ENCODE data around the gene CAMSAP2.
"Not testable (repeated sequence)": the region's sequence is repeated elsewhere in the genome, so short reads cannot be mapped to it uniquely, and the experiment has no call there.

The CAMSAP2 gene

DNA sequence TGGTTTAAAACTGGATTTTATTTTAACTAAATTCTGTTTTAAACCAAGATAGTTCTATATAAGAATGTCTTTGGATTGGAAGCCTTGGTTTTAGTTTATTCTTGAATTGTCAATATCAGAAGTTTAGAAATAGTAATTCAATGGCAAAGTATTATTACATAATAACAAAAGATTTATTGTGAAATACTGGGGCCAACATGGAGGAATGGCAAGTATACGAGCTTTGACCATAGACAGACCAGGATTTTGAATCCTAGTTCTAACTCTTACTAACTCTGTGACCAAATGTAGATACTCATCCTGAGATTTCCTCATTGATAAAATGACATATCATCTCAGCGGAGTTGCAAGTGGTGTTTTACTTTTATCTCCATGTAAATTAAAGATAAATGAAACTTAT is 63.3 kb downstream of the CAMSAP2 start:
- H3K36me3 ChIP-seq (ENCODE audit: control insufficient read depth, insufficient read depth, low read length), result no peaks in the 10 kb centered on the region
- no peak overlapping the region for H3K4me3 ChIP-seq (replicated peaks; ENCODE audit: low read depth, low read length)
- H3K27me3 ChIP-seq (replicated peaks; ENCODE audit: control insufficient read depth, insufficient read depth, low read length), result no peaks in the 10 kb centered on the region
- no peak for DNase-seq (ENCODE audit: extremely low read depth, insufficient read length)
- TF ChIP-seq, protein P1, sequence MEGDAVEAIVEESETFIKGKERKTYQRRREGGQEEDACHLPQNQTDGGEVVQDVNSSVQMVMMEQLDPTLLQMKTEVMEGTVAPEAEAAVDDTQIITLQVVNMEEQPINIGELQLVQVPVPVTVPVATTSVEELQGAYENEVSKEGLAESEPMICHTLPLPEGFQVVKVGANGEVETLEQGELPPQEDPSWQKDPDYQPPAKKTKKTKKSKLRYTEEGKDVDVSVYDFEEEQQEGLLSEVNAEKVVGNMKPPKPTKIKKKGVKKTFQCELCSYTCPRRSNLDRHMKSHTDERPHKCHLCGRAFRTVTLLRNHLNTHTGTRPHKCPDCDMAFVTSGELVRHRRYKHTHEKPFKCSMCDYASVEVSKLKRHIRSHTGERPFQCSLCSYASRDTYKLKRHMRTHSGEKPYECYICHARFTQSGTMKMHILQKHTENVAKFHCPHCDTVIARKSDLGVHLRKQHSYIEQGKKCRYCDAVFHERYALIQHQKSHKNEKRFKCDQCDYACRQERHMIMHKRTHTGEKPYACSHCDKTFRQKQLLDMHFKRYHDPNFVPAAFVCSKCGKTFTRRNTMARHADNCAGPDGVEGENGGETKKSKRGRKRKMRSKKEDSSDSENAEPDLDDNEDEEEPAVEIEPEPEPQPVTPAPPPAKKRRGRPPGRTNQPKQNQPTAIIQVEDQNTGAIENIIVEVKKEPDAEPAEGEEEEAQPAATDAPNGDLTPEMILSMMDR (IDR thresholded peaks at IDR 0.05; ENCODE audit: insufficient read depth, low read length, poor library complexity, severe bottlenecking), result no peak

GRCh38 chr1:200802865-200803512 is 64.3 kb downstream of the CAMSAP2 start:
- no peaks in the 10 kb centered on the region for H3K36me3 ChIP-seq (ENCODE audit: control insufficient read depth, insufficient read depth, low read length)
- peak; percentile 26 for DNase-seq (ENCODE audit: extremely low read depth, insufficient read length)
- no peaks in the 10 kb centered on the region for H3K27me3 ChIP-seq (replicated peaks; ENCODE audit: control insufficient read depth, insufficient read depth, low read length)
- no peak overlapping the region for H3K4me3 ChIP-seq (replicated peaks; ENCODE audit: low read depth, low read length)
- TF ChIP-seq, protein P1 (IDR thresholded peaks at IDR 0.05; ENCODE audit: insufficient read depth, low read length, poor library complexity, severe bottlenecking), result peak; percentile 92

DNA sequence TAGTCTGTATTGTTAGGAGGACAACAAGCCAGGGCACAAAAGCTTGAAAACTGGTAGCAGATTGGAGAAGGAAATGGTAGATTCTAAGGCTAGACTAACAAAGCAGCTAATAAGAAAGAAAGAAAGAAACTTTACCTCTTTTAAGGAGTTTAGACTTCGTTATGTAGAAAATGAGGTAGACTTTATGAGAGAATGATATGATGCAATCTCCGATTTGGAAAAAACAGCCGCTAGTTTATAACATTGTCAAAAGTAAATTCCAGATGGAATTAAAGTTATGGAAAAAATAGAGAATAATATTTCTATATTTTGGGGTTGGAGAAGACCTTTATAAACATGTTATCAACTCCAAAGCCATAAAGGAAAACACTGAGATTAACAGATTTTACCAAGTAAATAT is 67.0 kb downstream of the CAMSAP2 start:
- no peak for DNase-seq (ENCODE audit: extremely low read depth, insufficient read length)
- Histone ChIP-seq H3K27me3 (replicated peaks; ENCODE audit: control insufficient read depth, insufficient read depth, low read length) (no peaks in the 10 kb centered on the region), H3K4me3 (replicated peaks; ENCODE audit: low read depth, low read length) (no peak overlapping the region), H3K36me3 (ENCODE audit: control insufficient read depth, insufficient read depth, low read length) (no peaks in the 10 kb centered on the region)
- TF ChIP-seq, protein P1 (IDR thresholded peaks at IDR 0.05; ENCODE audit: insufficient read depth, low read length, poor library complexity, severe bottlenecking), result no peak

- TF ChIP-seq, protein P1 (IDR thresholded peaks at IDR 0.05; ENCODE audit: insufficient read depth, low read length, poor library complexity, severe bottlenecking), result no peak
- no peak overlapping the region for H3K4me3 ChIP-seq (replicated peaks; ENCODE audit: low read depth, low read length)
- H3K27me3 ChIP-seq (replicated peaks; ENCODE audit: control insufficient read depth, insufficient read depth, low read length), result no peaks in the 10 kb centered on the region
- peaks cover 2% of the 10 kb centered on the region; the same call in 1 of the 2 replicates for H3K36me3 ChIP-seq (ENCODE audit: control insufficient read depth, insufficient read depth, low read length)
- no peak for DNase-seq (ENCODE audit: extremely low read depth, insufficient read length)
Measured at GRCh38 chr1:200808846-200809245, 70.2 kb downstream of the CAMSAP2 start.

DNA sequence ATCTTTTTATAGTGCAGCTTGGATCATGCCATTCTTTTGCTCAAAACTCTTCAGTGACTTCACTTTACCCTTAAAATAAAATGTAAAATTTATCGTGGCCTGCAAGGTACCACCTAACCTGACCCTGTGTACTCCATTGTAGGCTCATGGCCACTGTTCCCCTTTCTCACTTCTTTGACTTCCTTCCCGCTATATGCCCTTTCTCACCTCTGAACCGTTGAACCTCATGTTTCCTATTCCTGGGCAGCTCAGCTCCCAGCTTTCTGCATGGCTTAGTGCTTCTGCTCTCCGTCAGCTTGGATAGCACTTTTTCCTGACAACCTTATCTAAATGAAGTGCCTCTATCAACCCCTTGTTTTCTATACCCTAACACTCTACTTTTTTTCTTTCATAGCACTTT is 73.0 kb downstream of the CAMSAP2 start:
- no peak overlapping the region for H3K4me3 ChIP-seq (replicated peaks; ENCODE audit: low read depth, low read length)
- no peaks in the 10 kb centered on the region for H3K27me3 ChIP-seq (replicated peaks; ENCODE audit: control insufficient read depth, insufficient read depth, low read length)
- no peak for DNase-seq (ENCODE audit: extremely low read depth, insufficient read length)
- TF ChIP-seq, protein P1 (IDR thresholded peaks at IDR 0.05; ENCODE audit: insufficient read depth, low read length, poor library complexity, severe bottlenecking), result no peak
- peaks cover 2% of the 10 kb centered on the region; the same call in 1 of the 2 replicates for H3K36me3 ChIP-seq (ENCODE audit: control insufficient read depth, insufficient read depth, low read length)

DNA sequence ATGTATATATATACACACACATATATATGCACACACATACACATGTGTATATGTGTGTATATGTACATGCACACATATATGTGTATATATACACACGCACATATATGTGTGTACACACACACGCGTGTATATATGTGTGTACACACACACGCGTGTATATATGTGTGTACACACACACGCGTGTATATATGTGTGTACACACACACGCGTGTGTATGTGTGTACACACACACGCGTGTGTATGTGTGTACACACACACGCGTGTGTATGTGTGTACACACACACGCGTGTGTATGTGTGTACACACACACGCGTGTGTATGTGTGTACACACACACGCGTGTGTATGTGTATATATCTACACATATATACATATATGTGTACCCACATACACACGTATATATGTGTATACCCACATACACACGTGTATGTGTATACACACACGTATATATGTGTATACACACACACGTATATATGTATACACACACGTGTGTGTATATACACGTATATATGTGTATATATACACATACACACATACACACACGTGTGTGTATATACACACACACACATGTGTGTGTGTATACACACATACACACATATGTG is 78.0 kb downstream of the CAMSAP2 start:
- H3K36me3 ChIP-seq (ENCODE audit: control insufficient read depth, insufficient read depth, low read length); H3K4me3 ChIP-seq (replicated peaks; ENCODE audit: low read depth, low read length); DNase-seq (ENCODE audit: extremely low read depth, insufficient read length); H3K27me3 ChIP-seq (replicated peaks; ENCODE audit: control insufficient read depth, insufficient read depth, low read length): not testable (repeated sequence)
